GM23248 (cell line): ENCODE measurements around the gene CEND1. TPM values are rescaled to one million over a fixed set of nuclear protein-coding genes. Genes with fewer than 3 reads are reported as not detected.

Experiments used
- DNase-seq: peaks from one replicate; pipeline ENCODE4 v3.0.0-alpha.2; 2015
- H2AFZ ChIP-seq: fragments of 200-600 bp; sonication (generic); 2 replicates; pipeline ENCODE4 v1.6.1; 2016; ENCODE audit warnings: antibody characterized with exemption
- H3F3A ChIP-seq: fragments of 200-600 bp; sonication (generic); 2 replicates; pipeline ENCODE4 v1.6.1; 2016; ENCODE audit warnings: mild to moderate bottlenecking, antibody characterized with exemption, mixed run types; ENCODE audit not compliant: insufficient read depth
- H3K27ac ChIP-seq: fragments of 200-600 bp; sonication (generic); 2 replicates; pipeline ENCODE4 v1.5.1; 2016; ENCODE audit warnings: mild to moderate bottlenecking
- H3K27me3 ChIP-seq: fragments of 200-600 bp; sonication (generic); replicated peaks from 2 replicates; pipeline ENCODE4 v1.6.1; 2016; ENCODE audit warnings: mild to moderate bottlenecking; ENCODE audit not compliant: insufficient read depth
- H3K36me3 ChIP-seq: fragments of 200-600 bp; sonication (generic); 2 replicates; pipeline ENCODE4 v1.6.1; 2016; ENCODE audit warnings: low read depth, mild to moderate bottlenecking
- H3K4me1 ChIP-seq: fragments of 200-600 bp; sonication (generic); 2 replicates; pipeline ENCODE4 v1.6.1; 2016; ENCODE audit warnings: mild to moderate bottlenecking; ENCODE audit not compliant: insufficient read depth
- H3K4me2 ChIP-seq: fragments of 200-600 bp; sonication (generic); one replicate; pipeline ENCODE4 v1.6.1; 2016; ENCODE audit warnings: mild to moderate bottlenecking; ENCODE audit not compliant: unreplicated experiment
- H3K4me3 ChIP-seq: fragments of 200-600 bp; sonication (generic); 2 replicates; pipeline ENCODE4 v1.5.1; 2016; ENCODE audit warnings: mild to moderate bottlenecking
- H3K79me2 ChIP-seq: fragments of 200-600 bp; sonication (generic); 2 replicates; pipeline ENCODE4 v1.6.1; 2016; ENCODE audit warnings: mild to moderate bottlenecking; ENCODE audit not compliant: insufficient read depth
- H3K9ac ChIP-seq: fragments of 200-600 bp; sonication (generic); 2 replicates; pipeline ENCODE4 v1.6.1; 2016; ENCODE audit warnings: mild to moderate bottlenecking
- H3K9me2 ChIP-seq: fragments of 200-600 bp; sonication (generic); 2 replicates; pipeline ENCODE4 v1.6.1; 2016; ENCODE audit warnings: mixed run types, mild to moderate bottlenecking, moderate library complexity; ENCODE audit not compliant: insufficient read depth
- H3K9me3 ChIP-seq: fragments of 200-600 bp; sonication (generic); one replicate; pipeline ENCODE4 v1.6.1; 2017; ENCODE audit warnings: low read depth
- H4K20me1 ChIP-seq: fragments of 200-600 bp; sonication (generic); 2 replicates; pipeline ENCODE4 v1.6.0; 2016; ENCODE audit not compliant: insufficient read depth
- EZH2 ChIP-seq: fragments of 200-600 bp; sonication (generic); IDR thresholded peaks from 2 replicates; pipeline ENCODE4 v1.6.1; 2018; ENCODE audit warnings: antibody characterized with exemption, mild to moderate bottlenecking; ENCODE audit not compliant: insufficient read depth, poor library complexity, severe bottlenecking
- EZH2phosphoT487 ChIP-seq: fragments of 200-600 bp; sonication (generic); IDR thresholded peaks from 2 replicates; pipeline ENCODE4 v1.6.1; 2018; ENCODE audit warnings: antibody characterized with exemption, moderate library complexity, mild to moderate bottlenecking, low read depth; ENCODE audit not compliant: insufficient read depth
- WGBS, 2 experiments: methylation state at CpG; one replicate each; pipeline ENCODE4 v1.1.6; 2015 to 2017; ENCODE audit warnings: low lambda C conversion rate in 2 of 2, low coverage in 1 of 2; ENCODE audit errors: missing lambda C conversion rate in 2 of 2; 5-methylcytosine and 5-hydroxymethylcytosine counted together
- in situ Hi-C: fragments of 300-500 bp; cut with MboI; formaldehyde crosslinking; loops from 2 replicates; pipeline ENCODE4 v1.15.0; 2020
- polyA plus RNA-seq: library from polyadenylated mRNA; unstranded; fragments of >200 nt; fragmentation: Nextera tagmentation; extraction: Ambion mirVana; gene quantifications from 2 replicates; pipeline ENCODE4 v1.2.1, GENCODE V29; 2016
- total RNA-seq: library from RNA; depleted of rRNA; stranded (reverse); fragments of >200 nt; shearing (Covaris generic); gene quantifications from 2 replicates; pipeline ENCODE4 v1.2.3, GENCODE V29; 2014

The CEND1 gene
- total and polyA plus RNA-seq, 2 experiments from 2014 or later, result 2.1 to 3.4 TPM

DNA sequence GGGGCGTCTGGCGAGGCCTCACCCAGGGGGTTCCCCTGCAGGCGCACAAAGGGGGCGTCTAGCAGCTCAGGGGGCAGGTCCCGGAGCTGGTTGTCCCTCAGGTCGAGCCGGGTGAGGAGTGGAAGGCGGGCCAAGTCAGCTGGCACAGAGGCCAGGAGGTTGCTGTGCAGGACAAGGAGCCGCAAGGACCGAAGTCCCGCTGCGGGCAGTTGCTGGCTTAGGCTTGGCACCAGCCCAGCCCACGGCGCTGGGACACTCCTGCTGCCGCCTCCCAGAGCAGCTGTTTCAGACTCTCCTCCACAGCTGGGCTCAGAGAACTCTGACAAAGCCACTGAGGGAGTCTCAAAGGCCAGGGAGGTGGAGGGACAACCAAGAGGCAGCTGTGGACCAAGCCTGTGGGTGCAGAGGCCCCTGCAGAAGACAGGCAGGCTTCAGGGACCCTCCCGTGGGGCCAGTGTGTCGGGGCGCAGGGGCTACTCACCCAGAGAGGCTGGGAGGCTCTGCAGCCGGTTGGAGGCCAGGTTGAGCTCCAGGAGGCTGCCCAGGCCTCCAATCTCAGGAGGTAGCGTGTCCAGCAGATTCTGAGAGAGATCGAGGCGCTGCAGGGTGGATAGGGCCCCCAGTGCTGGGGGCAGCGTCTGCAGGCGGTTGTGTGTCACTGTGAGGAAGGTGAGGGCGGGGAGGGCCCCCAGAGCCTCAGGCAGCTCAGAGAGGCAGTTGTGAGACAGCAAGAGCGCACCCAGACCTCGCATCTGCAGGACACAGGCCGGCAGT lies 13.0 kb upstream of the CEND1 start:
- Histone ChIP-seq H3K79me2 (peaks cover 13% of the 10 kb centered on the region), H3F3A (no peaks in the 10 kb centered on the region), H3K9me2 (no peaks in the 10 kb centered on the region), H3K9me3 (no peaks in the 10 kb centered on the region), H4K20me1 (no peaks in the 10 kb centered on the region), H3K36me3 (no peaks in the 10 kb centered on the region; the same call in 1 of the 2 replicates), H3K4me2 (no peak overlapping the region), H3K27ac (no peak overlapping the region), H3K4me1 (peaks cover 3% of the 10 kb centered on the region), H3K27me3 (no peaks in the 10 kb centered on the region), H2AFZ (no peak overlapping the region), H3K4me3 (no peak overlapping the region), H3K9ac (no peak overlapping the region)
- whole genome bisulfite sequencing, 2 experiments, result 88% methylated on average over 28 of the region's 28 CpGs
- DNase-seq, result no peak
- TF ChIP-seq EZH2phosphoT487, result no peak
- TF ChIP-seq EZH2, result no peak
- in situ Hi-C loops, result no loop called here

DNA sequence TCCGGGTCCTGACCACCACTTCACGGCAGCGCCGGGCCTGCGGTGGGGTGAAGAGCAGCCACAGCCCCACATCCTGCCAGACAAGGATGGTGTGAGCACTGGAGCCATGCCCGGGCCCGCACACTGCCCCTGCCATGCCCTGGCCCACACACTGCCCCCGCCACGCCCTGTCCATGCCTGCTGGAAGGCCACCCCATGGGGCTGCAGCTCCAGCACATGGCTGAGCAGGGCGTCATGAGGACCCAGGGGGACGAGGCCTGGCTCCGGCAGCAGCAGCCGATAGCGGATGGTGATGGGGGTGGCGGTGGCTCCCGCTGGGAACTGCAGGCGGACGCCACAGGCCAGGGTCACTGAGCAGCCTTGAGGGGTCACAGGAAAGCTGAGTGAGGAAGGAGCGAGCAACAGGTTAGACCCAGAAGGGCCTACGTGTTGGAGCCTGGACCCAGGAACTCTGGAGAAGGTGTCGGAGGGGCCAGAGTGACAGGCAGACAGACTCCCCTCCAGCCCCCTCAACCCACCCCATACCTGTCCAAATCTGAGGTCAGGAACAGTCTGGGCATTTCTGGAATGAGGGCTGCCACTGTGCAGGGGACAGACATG lies 12.2 kb upstream of the CEND1 start:
- TF ChIP-seq EZH2phosphoT487, result no peak
- no peak for TF ChIP-seq EZH2
- Histone ChIP-seq H3K9ac (no peak overlapping the region), H3K9me3 (no peaks in the 10 kb centered on the region), H2AFZ (no peak overlapping the region), H4K20me1 (no peaks in the 10 kb centered on the region), H3K79me2 (peaks cover 5% of the 10 kb centered on the region; the same call in 1 of the 2 replicates), H3K9me2 (no peaks in the 10 kb centered on the region), H3F3A (no peaks in the 10 kb centered on the region), H3K4me3 (no peak overlapping the region), H3K27me3 (no peaks in the 10 kb centered on the region), H3K27ac (no peak overlapping the region), H3K4me2 (no peak overlapping the region), H3K36me3 (no peaks in the 10 kb centered on the region; the same call in 1 of the 2 replicates), H3K4me1 (no peaks in the 10 kb centered on the region)
- in situ Hi-C loops, result no loop called here
- 96% methylated on average over 19 to 20 of the region's 21 CpGs for WGBS, 2 experiments
- DNase-seq, result no peak

DNA sequence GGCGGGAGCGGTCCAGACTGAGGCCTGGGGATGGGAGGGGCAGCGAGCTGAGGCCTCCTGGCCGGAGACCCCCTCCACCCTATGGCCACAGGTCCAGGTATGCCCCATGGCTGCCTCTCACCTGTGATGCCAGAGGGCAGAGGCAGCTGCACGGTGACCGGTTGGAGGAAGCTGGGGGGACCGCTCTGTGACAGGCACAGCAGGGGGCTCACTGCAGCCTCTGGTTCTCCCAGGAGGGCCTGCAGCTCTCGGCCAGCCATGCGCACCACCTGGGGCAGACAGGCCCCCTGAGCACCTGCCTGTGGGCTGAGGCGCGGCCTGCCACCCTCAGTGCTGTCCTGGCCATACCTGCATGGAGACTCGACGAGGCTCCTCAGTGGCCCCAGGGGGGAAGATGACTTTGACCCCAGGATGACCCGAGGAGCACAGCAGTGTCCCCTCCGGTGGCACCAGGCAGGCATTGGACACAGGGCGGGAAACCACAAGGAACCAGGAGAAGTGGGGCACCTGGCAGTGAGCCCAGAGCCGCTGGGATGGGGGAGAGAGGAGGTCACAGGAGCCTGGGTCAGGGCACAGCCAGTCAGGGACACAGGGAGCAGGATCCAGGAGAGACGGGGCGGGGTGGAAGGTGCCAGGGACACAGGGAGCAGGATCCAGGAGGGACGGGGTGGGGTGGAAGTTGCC lies 11.3 kb upstream of the CEND1 start:
- Histone ChIP-seq H3K27me3 (no peaks in the 10 kb centered on the region), H3K9me3 (no peaks in the 10 kb centered on the region), H3K4me1 (peaks cover 6% of the 10 kb centered on the region), H3F3A (peaks cover 4% of the 10 kb centered on the region; the same call in 1 of the 2 replicates), H3K9ac (no peak overlapping the region), H3K79me2 (no peaks in the 10 kb centered on the region), H3K4me3 (no peak overlapping the region), H3K36me3 (no peaks in the 10 kb centered on the region; the same call in 1 of the 2 replicates), H3K27ac (no peak overlapping the region), H3K4me2 (no peak overlapping the region), H4K20me1 (no peaks in the 10 kb centered on the region), H2AFZ (no peak overlapping the region), H3K9me2 (no peaks in the 10 kb centered on the region)
- in situ Hi-C loops, result no loop called here
- TF ChIP-seq EZH2phosphoT487, result no peak
- TF ChIP-seq EZH2, result no peak
- 92 to 93% methylated on average over 14 to 20 of the region's 20 CpGs for WGBS, 2 experiments
- DNase-seq, result no peak

DNA sequence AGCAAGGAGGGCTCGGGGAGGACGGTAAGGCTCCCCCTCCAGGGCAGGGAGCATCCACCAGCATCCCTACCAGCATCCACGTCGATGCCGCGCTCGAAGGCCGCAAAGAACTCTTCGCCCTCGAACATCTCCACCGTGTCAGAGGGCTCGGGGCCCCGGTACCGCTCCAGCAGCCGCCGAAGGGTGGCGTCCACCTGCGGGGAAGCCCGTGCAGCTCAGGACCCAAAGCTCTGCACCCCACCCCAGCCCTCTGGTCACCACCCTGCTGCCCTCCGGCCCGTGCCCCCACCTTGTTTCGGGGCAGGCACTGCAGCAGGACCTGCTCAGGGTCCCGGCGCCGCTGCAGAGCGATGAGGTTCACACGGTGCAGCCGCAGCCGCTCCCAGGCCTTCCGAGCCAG lies 10.6 kb upstream of the CEND1 start:
- no peaks in the 10 kb centered on the region for H3K9me2 ChIP-seq
- TF ChIP-seq EZH2 (no peak), EZH2phosphoT487 (no peak)
- 89 to 91% methylated on average over 22 to 30 of the region's 30 CpGs for WGBS, 2 experiments
- H3K9me3 ChIP-seq, result no peaks in the 10 kb centered on the region
- no peak overlapping the region for H3K9ac ChIP-seq
- 0 out of 2 replicates have a peak, but pooled peaks cover under 1% of the 10 kb centered on the region for H3K79me2 ChIP-seq
- H3K4me2 ChIP-seq, result no peak overlapping the region
- no peaks in the 10 kb centered on the region for H4K20me1 ChIP-seq
- H3K4me1 ChIP-seq, result peaks cover 6% of the 10 kb centered on the region
- DNase-seq, result no peak
- H2AFZ ChIP-seq, result no peak overlapping the region
- peaks cover 4% of the 10 kb centered on the region; the same call in 1 of the 2 replicates for H3F3A ChIP-seq
- no peaks in the 10 kb centered on the region for H3K27me3 ChIP-seq
- in situ Hi-C loops, result no loop called here
- no peak overlapping the region for H3K4me3 ChIP-seq
- no peak overlapping the region for H3K27ac ChIP-seq
- no peaks in the 10 kb centered on the region; the same call in 1 of the 2 replicates for H3K36me3 ChIP-seq
